DOHH2 (cell line): ENCODE data around the gene RABEP1.
"Not testable (repeated sequence)": the region's sequence is repeated elsewhere in the genome, so short reads cannot be mapped to it uniquely, and the experiment has no call there.

Experiments
- CTCF ChIP-seq: fragments of 200-600 bp; sonication (generic); IDR thresholded peaks from one replicate; pipeline ENCODE4 v1.5.1; 2014; ENCODE audit warnings: antibody characterized with exemption, mild to moderate bottlenecking, low read depth, low read length; ENCODE audit not compliant: poor library complexity, severe bottlenecking
- EZH2phosphoT487 ChIP-seq: fragments of 200-600 bp; sonication (generic); IDR thresholded peaks from 2 replicates; pipeline ENCODE4 v1.6.1; 2017; ENCODE audit warnings: borderline replicate concordance, mild to moderate bottlenecking, antibody characterized with exemption, low read length, moderate library complexity, mixed read lengths

- not testable (repeated sequence) for TF ChIP-seq EZH2phosphoT487, CTCF
Observed at GRCh38 chr17:5239769-5240168, 42.3 kb upstream of the RABEP1 start.
